ENCODE results near the gene GPR176.
"Not testable (repeated sequence)": the region's sequence is repeated elsewhere in the genome, so short reads cannot be mapped to it uniquely, and the experiment has no call there.

Gene GPR176

GRCh38 chr15:39819533-39819932 is 100.5 kb downstream of the GPR176 start:
- no peak for DNase-seq (ENCODE audit: low read depth in 1 of 2, low spot score in 1 of 2)
- Histone ChIP-seq H3K4me3 (replicated peaks; ENCODE audit: insufficient read depth, low read length) (no peak overlapping the region), H3K27me3 (ENCODE audit: insufficient read depth, poor library complexity, severe bottlenecking) (no peaks in the 10 kb centered on the region), H3K27ac (replicated peaks) (no peak overlapping the region)
- TF ChIP-seq POLR2AphosphoS5 (IDR thresholded peaks at IDR 0.05; ENCODE audit: low read depth) (no peak), GABPA (IDR thresholded peaks at IDR 0.05; ENCODE audit: low read depth) (no peak), SPI1 (IDR thresholded peaks at IDR 0.05; ENCODE audit: borderline replicate concordance, low read depth) (no peak)
- TF ChIP-seq, protein P1, sequence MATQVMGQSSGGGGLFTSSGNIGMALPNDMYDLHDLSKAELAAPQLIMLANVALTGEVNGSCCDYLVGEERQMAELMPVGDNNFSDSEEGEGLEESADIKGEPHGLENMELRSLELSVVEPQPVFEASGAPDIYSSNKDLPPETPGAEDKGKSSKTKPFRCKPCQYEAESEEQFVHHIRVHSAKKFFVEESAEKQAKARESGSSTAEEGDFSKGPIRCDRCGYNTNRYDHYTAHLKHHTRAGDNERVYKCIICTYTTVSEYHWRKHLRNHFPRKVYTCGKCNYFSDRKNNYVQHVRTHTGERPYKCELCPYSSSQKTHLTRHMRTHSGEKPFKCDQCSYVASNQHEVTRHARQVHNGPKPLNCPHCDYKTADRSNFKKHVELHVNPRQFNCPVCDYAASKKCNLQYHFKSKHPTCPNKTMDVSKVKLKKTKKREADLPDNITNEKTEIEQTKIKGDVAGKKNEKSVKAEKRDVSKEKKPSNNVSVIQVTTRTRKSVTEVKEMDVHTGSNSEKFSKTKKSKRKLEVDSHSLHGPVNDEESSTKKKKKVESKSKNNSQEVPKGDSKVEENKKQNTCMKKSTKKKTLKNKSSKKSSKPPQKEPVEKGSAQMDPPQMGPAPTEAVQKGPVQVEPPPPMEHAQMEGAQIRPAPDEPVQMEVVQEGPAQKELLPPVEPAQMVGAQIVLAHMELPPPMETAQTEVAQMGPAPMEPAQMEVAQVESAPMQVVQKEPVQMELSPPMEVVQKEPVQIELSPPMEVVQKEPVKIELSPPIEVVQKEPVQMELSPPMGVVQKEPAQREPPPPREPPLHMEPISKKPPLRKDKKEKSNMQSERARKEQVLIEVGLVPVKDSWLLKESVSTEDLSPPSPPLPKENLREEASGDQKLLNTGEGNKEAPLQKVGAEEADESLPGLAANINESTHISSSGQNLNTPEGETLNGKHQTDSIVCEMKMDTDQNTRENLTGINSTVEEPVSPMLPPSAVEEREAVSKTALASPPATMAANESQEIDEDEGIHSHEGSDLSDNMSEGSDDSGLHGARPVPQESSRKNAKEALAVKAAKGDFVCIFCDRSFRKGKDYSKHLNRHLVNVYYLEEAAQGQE (IDR thresholded peaks at IDR 0.05; ENCODE audit: insufficient replicate concordance, low read depth): no peak
- TF ChIP-seq, protein P2, sequence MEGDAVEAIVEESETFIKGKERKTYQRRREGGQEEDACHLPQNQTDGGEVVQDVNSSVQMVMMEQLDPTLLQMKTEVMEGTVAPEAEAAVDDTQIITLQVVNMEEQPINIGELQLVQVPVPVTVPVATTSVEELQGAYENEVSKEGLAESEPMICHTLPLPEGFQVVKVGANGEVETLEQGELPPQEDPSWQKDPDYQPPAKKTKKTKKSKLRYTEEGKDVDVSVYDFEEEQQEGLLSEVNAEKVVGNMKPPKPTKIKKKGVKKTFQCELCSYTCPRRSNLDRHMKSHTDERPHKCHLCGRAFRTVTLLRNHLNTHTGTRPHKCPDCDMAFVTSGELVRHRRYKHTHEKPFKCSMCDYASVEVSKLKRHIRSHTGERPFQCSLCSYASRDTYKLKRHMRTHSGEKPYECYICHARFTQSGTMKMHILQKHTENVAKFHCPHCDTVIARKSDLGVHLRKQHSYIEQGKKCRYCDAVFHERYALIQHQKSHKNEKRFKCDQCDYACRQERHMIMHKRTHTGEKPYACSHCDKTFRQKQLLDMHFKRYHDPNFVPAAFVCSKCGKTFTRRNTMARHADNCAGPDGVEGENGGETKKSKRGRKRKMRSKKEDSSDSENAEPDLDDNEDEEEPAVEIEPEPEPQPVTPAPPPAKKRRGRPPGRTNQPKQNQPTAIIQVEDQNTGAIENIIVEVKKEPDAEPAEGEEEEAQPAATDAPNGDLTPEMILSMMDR (IDR thresholded peaks at IDR 0.05; ENCODE audit: insufficient read depth, low read length): no peak

GRCh38 chr15:39817892-39818291 is 102.2 kb downstream of the GPR176 start:
- Histone ChIP-seq H3K27ac (replicated peaks) (no peak overlapping the region), H3K4me3 (replicated peaks; ENCODE audit: insufficient read depth, low read length) (no peak overlapping the region), H3K27me3 (ENCODE audit: insufficient read depth, poor library complexity, severe bottlenecking) (no peaks in the 10 kb centered on the region)
- TF ChIP-seq SPI1 (IDR thresholded peaks at IDR 0.05; ENCODE audit: borderline replicate concordance, low read depth): no peak
- TF ChIP-seq, protein P2 (IDR thresholded peaks at IDR 0.05; ENCODE audit: insufficient read depth, low read length): no peak
- TF ChIP-seq, protein P1 (IDR thresholded peaks at IDR 0.05; ENCODE audit: insufficient replicate concordance, low read depth): no peak
- no peak for TF ChIP-seq GABPA (IDR thresholded peaks at IDR 0.05; ENCODE audit: low read depth)
- no peak for TF ChIP-seq POLR2AphosphoS5 (IDR thresholded peaks at IDR 0.05; ENCODE audit: low read depth)
- no peak for DNase-seq (ENCODE audit: low read depth in 1 of 2, low spot score in 1 of 2)

- no peak for DNase-seq (ENCODE audit: low read depth in 1 of 2, low spot score in 1 of 2)
- Histone ChIP-seq H3K27me3 (ENCODE audit: insufficient read depth, poor library complexity, severe bottlenecking) (no peaks in the 10 kb centered on the region), H3K27ac (replicated peaks) (no peak overlapping the region), H3K4me3 (replicated peaks; ENCODE audit: insufficient read depth, low read length) (no peak overlapping the region)
- TF ChIP-seq POLR2AphosphoS5 (IDR thresholded peaks at IDR 0.05; ENCODE audit: low read depth) (no peak), GABPA (IDR thresholded peaks at IDR 0.05; ENCODE audit: low read depth) (no peak)
- TF ChIP-seq, protein P1 (IDR thresholded peaks at IDR 0.05; ENCODE audit: insufficient replicate concordance, low read depth): no peak
Observed at GRCh38 chr15:39814489-39814888, 105.6 kb downstream of the GPR176 start.

DNA sequence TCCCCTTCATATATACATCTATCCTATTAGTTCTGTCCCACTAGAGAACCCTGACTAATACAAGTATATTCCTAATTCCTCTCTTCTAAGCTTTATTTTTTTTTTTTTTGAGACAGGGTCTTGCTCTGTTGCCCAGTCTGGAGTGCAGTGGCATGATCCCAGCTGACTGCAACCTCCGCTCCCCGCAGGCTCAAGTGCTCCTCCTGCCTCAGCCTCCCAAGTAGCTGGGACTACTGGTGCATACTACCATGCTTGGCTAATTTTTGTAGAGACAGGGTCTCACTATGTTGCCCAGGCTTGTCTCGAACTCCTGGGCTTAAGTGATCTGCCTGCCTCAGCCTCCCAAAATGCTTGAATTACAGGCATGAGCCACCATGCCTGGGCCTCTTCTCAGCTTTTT is 107.4 kb downstream of the GPR176 start:
- DNase-seq (ENCODE audit: low read depth in 1 of 2, low spot score in 1 of 2); H3K4me3 ChIP-seq (replicated peaks; ENCODE audit: insufficient read depth, low read length); H3K27me3 ChIP-seq (ENCODE audit: insufficient read depth, poor library complexity, severe bottlenecking); H3K27ac ChIP-seq (replicated peaks): not testable (repeated sequence)
